SK-N-MC (cell line): Measurements from ENCODE around the gene RHOJ.

Source experiments
- DNase-seq: peaks from one replicate; pipeline ENCODE4 v3.0.0-alpha.2; 2011; ENCODE audit warnings: low read depth, low spot score
- H3K27ac ChIP-seq: fragments of 200-600 bp; sonication (generic); 2 replicates; pipeline ENCODE4 v1.5.1; 2016; ENCODE audit warnings: mixed run types
- H3K36me3 ChIP-seq: fragments of 200-600 bp; sonication (generic); 2 replicates; pipeline ENCODE4 v1.6.1; 2017; ENCODE audit warnings: antibody characterized with exemption, low read length, mixed read lengths; ENCODE audit not compliant: insufficient read depth
- H3K4me3 ChIP-seq: fragments of 200-600 bp; sonication (generic); 2 replicates; pipeline ENCODE4 v1.5.1; 2016
- H3K9ac ChIP-seq: fragments of 200-600 bp; sonication (generic); 2 replicates; pipeline ENCODE4 v1.8.0; 2017; ENCODE audit warnings: mixed run types, mixed read lengths; ENCODE audit not compliant: insufficient read length
- H3K9me3 ChIP-seq: fragments of 200-600 bp; sonication (generic); 2 replicates; pipeline ENCODE4 v1.6.1; 2017; ENCODE audit warnings: low read depth, mild to moderate bottlenecking, antibody characterized with exemption, low read length, moderate library complexity, mixed read lengths
- EZH2 ChIP-seq: fragments of 200-600 bp; sonication (generic); IDR thresholded peaks from one replicate; pipeline ENCODE4 v1.6.1; 2017; ENCODE audit warnings: antibody characterized with exemption
- FOXP2 ChIP-seq: optimal IDR thresholded peaks from 2 replicates; pipeline ENCODE3; 2011; ENCODE audit warnings: mild to moderate bottlenecking, moderate library complexity; ENCODE audit not compliant: insufficient read depth; ENCODE audit errors: extremely low read length, control extremely low read depth
- POLR2AphosphoS5 ChIP-seq: IDR thresholded peaks from 2 replicates; pipeline ENCODE4 v1.6.1; 2012; ENCODE audit warnings: mild to moderate bottlenecking, low read depth, low read length, borderline replicate concordance

Gene RHOJ

DNA sequence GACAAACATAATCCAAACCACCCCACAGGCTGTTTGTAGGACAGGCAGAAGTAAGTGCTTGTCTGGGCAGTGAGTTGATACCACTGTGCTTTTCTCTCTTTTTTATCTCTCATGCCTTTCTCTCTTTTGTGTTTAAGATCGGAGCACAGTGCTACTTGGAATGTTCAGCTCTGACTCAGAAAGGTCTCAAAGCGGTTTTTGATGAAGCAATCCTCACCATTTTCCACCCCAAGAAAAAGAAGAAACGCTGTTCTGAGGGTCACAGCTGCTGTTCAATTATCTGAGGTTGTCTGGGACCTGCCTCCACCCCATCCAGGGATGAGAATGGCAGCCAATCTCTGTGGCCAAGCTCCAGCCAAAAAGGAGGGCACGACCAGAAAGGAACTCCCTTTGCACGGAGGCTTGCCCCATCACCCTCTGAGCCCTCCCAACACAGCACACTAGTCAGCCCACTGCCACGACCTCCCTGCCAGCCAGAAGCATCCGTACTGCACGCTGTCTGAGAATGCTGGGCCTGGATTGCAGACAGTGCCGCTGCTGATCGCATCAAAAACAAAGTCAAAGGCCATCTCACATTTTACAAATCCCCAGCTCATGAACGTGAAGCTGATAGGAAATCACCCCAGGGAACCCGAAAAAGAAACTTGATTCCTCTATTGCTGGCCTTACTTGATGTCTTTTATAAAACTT lies 86.6 kb downstream of the RHOJ start:
- TF ChIP-seq POLR2AphosphoS5 (no peak), EZH2 (no peak), FOXP2 (no peak)
- Histone ChIP-seq H3K27ac (no peak overlapping the region), H3K9me3 (no peaks in the 10 kb centered on the region; the same call in 1 of the 2 replicates), H3K9ac (no peak overlapping the region), H3K36me3 (no peaks in the 10 kb centered on the region), H3K4me3 (no peak overlapping the region)
- no peak for DNase-seq

DNA sequence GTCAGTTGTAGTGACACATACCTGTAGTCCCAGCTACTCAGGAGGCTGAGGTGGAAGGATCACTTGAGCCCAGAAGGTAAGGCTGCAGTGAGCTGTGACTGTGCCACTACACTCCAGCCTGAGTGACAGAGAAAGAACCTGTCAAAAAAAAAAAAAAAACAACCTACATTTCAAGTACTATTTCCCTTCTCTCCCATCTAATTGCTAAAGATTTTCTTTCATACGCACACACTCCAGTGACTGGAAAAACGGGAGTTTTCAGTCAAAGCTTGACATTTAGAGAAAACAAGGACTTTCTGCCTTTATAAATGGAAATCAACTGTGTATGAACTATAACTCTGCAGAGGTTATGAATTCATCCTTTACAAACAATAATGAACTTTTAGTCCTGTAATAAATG lies 88.6 kb downstream of the RHOJ start:
- Histone ChIP-seq H3K9me3 (no peaks in the 10 kb centered on the region; the same call in 1 of the 2 replicates), H3K4me3 (no peak overlapping the region), H3K9ac (no peak overlapping the region), H3K27ac (no peak overlapping the region), H3K36me3 (no peaks in the 10 kb centered on the region)
- TF ChIP-seq POLR2AphosphoS5 (no peak), FOXP2 (no peak), EZH2 (no peak)
- no peak for DNase-seq

DNA sequence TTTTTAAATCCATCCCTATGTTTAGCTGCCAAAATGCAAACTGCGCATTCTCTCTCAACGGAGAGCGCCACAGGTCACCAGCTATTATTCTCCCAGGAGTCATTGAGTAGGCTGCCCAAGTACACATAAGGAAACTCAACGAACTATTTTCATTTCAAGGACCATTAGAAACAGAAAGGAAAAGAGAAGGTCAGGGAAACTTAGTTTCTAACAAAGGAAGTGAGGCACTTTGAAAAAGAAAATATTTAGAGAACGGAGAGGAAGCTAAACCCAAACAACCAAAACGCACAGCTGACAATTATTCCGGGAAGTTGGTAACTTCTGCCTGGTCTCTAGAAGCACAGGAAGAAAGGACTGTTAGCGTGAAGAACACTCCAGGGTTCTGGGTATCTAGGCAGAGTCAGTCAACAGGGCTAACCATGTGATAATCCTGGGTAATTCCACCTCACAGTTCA lies 91.0 kb downstream of the RHOJ start:
- H3K4me3 ChIP-seq: no peak overlapping the region
- DNase-seq: no peak
- H3K27ac ChIP-seq: no peak overlapping the region
- TF ChIP-seq EZH2 (no peak), FOXP2 (no peak), POLR2AphosphoS5 (no peak)
- no peaks in the 10 kb centered on the region for H3K36me3 ChIP-seq
- no peaks in the 10 kb centered on the region; the same call in 1 of the 2 replicates for H3K9me3 ChIP-seq
- no peak overlapping the region for H3K9ac ChIP-seq

DNA sequence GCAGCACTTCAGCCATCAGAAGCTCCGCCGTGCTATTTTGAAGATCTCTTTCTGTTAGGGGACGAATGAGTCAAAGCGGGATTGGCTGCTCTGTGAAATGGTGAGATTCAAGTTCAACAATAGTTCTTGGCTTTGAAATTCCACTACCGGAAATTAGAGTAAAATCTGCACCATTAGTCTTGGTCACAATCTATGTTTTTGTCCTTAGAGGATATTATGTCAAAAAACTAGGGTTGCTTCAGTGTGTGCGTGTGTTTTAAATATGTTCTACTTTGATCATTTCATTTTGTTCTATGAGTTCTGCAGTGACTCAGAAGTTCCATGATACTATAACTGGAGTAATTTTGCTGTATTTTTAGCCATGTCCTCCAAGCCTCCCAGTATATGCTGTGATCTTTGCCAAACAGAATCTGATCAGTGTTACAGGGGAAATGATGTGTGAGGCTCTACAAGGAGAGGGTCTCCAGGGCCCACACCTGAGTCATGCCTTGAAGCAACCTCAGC lies 91.9 kb downstream of the RHOJ start:
- Histone ChIP-seq H3K4me3 (no peak overlapping the region), H3K27ac (no peak overlapping the region), H3K9ac (no peak overlapping the region), H3K36me3 (no peaks in the 10 kb centered on the region), H3K9me3 (no peaks in the 10 kb centered on the region; the same call in 1 of the 2 replicates)
- no peak for TF ChIP-seq FOXP2
- TF ChIP-seq POLR2AphosphoS5: no peak
- no peak for TF ChIP-seq EZH2
- DNase-seq: no peak

DNA sequence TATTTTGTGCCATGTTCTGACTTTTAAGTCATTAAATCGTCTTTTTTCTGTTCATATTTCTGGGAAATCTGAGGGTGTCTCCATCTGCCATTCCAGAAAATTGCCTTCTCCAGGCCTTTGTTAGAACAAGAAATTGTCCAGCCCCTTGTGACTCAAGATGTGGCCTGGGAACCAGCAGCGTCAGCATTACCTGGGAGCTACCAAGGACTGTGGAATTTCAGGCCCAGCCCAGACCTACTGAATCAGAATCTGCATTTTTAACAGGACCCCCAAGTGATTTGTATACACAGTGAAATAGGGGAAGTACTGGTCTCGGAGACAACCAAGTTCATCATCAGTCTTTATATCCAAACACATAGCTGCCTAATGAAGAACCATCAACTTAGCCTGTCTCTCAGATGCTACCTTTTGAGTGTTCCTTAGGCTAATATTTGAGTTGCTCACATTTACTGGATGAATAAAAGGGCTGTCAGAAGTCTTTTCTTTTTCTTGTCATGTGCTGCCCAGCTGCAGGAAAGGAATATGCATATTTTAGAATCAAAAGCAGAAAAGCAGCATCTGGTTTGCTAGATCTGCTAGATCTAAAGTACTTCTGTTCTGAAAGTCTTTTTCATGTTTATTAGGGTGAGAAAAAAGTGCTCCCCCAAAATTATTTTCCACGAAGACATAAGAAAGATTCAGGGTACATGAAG lies 93.3 kb downstream of the RHOJ start:
- H3K9me3 ChIP-seq: no peaks in the 10 kb centered on the region; the same call in 1 of the 2 replicates
- H3K36me3 ChIP-seq: no peaks in the 10 kb centered on the region
- TF ChIP-seq EZH2: no peak
- no peak for TF ChIP-seq FOXP2
- TF ChIP-seq POLR2AphosphoS5: no peak
- H3K27ac ChIP-seq: no peak overlapping the region
- H3K4me3 ChIP-seq: no peak overlapping the region
- H3K9ac ChIP-seq: no peak overlapping the region
- no peak for DNase-seq

DNA sequence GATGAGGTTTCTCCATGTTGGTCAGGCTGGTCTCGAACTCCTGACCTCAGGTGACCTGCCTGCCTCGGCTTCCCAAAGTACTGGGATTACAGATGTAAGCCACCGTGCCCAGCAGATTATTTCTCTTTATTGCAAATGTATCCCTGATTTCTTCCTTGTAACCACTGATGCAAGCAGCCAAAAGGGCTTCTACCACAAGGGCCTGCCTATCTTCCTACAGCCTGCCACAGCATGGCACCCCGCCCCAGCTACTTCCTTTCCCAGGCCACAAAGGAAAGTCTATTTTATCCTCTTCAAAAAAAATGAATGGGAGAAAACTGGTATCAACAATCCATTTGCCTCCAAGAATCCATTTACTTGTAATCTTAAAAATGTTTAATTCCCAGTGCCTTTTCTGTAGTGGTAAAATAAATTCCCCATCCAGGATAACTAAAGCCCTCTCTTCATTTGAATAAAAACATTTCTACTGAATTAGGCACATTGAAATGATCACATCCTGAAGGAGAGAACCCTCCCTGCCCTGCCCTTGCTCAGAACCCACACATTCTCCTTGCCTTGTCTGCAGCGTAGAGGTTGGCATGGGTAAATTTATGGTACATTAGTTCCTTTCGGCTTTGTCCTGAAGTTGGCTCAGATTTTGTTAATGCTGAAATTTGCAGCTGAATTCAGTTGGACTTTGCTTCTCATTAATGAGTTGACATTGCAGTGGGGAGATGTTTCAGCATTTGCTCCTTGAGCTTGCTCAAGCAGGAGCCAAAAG lies 95.3 kb downstream of the RHOJ start:
- Histone ChIP-seq H3K36me3 (no peaks in the 10 kb centered on the region), H3K27ac (no peak overlapping the region), H3K9me3 (no peaks in the 10 kb centered on the region; the same call in 1 of the 2 replicates), H3K9ac (no peak overlapping the region), H3K4me3 (no peak overlapping the region)
- DNase-seq: no peak
- TF ChIP-seq FOXP2 (no peak), EZH2 (no peak), POLR2AphosphoS5 (no peak)

DNA sequence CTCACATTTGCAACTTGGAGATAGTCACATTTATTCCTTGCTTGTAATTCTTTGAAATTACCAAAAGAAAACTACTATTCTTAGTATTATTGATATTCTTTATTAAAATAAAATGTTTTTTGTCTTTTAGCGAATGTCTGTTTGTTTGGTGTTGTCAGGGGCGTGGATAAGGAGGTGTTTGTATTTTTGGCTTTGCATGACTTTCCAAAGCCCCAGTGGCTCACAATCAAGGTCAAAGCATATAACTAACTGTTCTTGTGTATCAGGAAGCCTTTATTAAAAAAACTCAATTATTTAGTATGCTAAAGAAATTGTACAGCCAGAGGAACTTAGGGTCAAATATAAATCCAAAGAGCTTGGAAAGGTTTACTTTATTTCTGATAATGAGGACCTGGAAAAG lies 96.6 kb downstream of the RHOJ start:
- Histone ChIP-seq H3K9ac (no peak overlapping the region), H3K9me3 (no peaks in the 10 kb centered on the region), H3K36me3 (no peaks in the 10 kb centered on the region), H3K4me3 (no peak overlapping the region), H3K27ac (no peak overlapping the region)
- DNase-seq: no peak
- no peak for TF ChIP-seq FOXP2
- TF ChIP-seq EZH2: no peak
- no peak for TF ChIP-seq POLR2AphosphoS5
